GM12873 (cell line): ENCODE results near the gene MAP3K20.

Source experiments
- TF ChIP-seq, protein P1 (sequence below): IDR thresholded peaks from 2 replicates; pipeline ENCODE4 v1.5.1; 2012; ENCODE audit warnings: low read depth, mild to moderate bottlenecking, moderate library complexity, low read length, control low read depth; ENCODE audit not compliant: insufficient read depth; ENCODE audit errors: missing control alignments

MAP3K20 gene

GRCh38 chr2:173171924-173172643 is 96.4 kb downstream of the MAP3K20 start:
- TF ChIP-seq, protein P1, sequence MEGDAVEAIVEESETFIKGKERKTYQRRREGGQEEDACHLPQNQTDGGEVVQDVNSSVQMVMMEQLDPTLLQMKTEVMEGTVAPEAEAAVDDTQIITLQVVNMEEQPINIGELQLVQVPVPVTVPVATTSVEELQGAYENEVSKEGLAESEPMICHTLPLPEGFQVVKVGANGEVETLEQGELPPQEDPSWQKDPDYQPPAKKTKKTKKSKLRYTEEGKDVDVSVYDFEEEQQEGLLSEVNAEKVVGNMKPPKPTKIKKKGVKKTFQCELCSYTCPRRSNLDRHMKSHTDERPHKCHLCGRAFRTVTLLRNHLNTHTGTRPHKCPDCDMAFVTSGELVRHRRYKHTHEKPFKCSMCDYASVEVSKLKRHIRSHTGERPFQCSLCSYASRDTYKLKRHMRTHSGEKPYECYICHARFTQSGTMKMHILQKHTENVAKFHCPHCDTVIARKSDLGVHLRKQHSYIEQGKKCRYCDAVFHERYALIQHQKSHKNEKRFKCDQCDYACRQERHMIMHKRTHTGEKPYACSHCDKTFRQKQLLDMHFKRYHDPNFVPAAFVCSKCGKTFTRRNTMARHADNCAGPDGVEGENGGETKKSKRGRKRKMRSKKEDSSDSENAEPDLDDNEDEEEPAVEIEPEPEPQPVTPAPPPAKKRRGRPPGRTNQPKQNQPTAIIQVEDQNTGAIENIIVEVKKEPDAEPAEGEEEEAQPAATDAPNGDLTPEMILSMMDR: no peak

DNA sequence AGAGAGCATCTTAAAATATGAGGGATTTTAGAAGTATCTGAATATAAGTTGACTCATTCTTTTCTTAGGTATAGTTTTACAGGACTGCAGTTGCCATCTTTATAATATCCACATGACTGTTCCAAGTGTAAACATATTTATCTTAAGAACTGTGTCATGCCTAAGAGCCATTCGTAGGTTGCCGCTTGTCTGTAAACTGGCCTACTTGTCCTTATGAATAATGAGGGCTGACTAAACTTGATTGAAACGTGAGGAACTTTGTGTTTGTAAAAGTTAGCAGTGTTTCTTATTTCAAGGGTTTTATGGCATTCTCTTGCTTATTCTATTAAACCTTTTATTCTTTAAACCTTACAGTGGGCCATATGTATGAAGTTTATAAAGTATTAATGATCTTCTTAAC is 99.6 kb downstream of the MAP3K20 start:
- TF ChIP-seq, protein P1: no peak

- TF ChIP-seq, protein P1: no peak
These were observed 106.3 kb downstream of the MAP3K20 start for GRCh38 chr2:173181982-173182381.

DNA sequence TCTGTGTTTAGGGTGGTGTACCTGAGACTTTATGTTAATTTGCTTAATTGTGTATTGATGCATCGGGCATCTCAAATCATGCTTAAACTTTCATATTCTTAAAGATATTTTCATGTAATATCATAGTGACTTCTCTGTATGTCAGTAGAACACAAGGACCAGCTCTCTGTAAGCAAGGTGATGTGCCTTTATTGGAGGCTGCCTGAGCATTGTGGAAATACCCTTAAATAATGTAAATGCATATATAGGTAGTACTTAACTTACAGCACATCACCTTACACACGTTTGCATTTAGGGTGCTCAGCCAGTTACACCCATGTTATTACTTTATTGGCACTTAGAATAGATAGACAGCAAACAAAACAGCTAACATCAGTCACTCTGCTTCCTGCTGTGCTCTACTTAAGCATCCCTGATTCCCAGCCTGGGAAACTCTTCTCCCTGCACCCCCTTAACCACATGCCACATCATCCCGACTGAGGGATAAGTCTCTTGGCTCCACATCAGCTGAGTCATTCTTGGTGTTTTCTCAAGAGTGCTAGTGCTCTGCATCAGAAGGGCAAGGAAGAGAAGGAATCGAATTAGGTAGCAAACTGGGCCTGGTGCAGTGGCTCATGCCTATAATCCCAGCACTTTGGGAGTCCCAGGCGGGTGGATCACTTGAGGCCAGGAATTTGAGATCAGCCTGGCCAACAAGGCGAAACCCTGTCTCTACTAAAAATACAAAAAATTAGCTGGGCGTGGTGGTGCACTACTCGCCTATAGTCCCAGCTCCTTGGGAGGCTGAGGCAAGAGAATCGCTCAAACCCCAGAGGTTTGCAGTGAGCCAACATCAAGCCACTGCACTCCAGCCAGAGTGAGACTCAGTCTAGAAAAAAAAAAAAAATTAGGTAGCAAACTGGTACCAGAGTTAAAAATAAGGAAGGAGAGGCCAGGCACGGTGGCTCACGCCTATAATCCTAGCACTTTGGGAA is 108.7 kb downstream of the MAP3K20 start:
- TF ChIP-seq, protein P1: no peak

GRCh38 chr2:173185437-173185836 is 109.8 kb downstream of the MAP3K20 start:
- TF ChIP-seq, protein P1: no peak

GRCh38 chr2:173187941-173188788 is 112.5 kb downstream of the MAP3K20 start:
- TF ChIP-seq, protein P1: no peak
